ENCODE data around the gene RYR2.

Gene RYR2

GRCh38 chr1:237041795-237042525 is at the start of gene RYR2:
RYR2 (plus strand) TSS chr1:237042184; CDS start chr1:237042522, 338 bp downstream.
- DNase-seq: no peak

GRCh38 chr1:236992449-236992848 is 49.5 kb upstream of the RYR2 start:
- no peak for DNase-seq

GRCh38 chr1:236994450-236994849 is 47.5 kb upstream of the RYR2 start:
- no peak for DNase-seq

- no peak for DNase-seq
These were observed 44.6 kb upstream of the RYR2 start for GRCh38 chr1:236997361-236997760.

- DNase-seq: no peak
These were observed 44.1 kb upstream of the RYR2 start for GRCh38 chr1:236997882-236998281.

GRCh38 chr1:236998546-236998945 is 43.4 kb upstream of the RYR2 start:
- DNase-seq: no peak

GRCh38 chr1:237000191-237000590 is 41.8 kb upstream of the RYR2 start:
- DNase-seq: no peak

GRCh38 chr1:237003516-237003915 is 38.5 kb upstream of the RYR2 start:
- DNase-seq: no peak

GRCh38 chr1:237004116-237004515 is 37.9 kb upstream of the RYR2 start, which contains the start of gene MT1HL1:
MT1HL1 (minus strand) TSS chr1:237004441; CDS start chr1:237004372, 69 bp downstream.
- DNase-seq: no peak

- no peak for DNase-seq
These were observed 36.3 kb upstream of the RYR2 start for GRCh38 chr1:237005674-237006073.

- DNase-seq: no peak
These were observed 34.7 kb upstream of the RYR2 start for GRCh38 chr1:237007147-237007881.

- DNase-seq: no peak
These were observed 32.4 kb upstream of the RYR2 start for GRCh38 chr1:237009611-237010010.

GRCh38 chr1:237011432-237011831 is 30.6 kb upstream of the RYR2 start:
- no peak for DNase-seq

- DNase-seq: no peak
These were observed 29.6 kb upstream of the RYR2 start for GRCh38 chr1:237012361-237012760.

- DNase-seq: no peak
These were observed 29.1 kb upstream of the RYR2 start for GRCh38 chr1:237012788-237013383.

GRCh38 chr1:237013608-237014007 is 28.4 kb upstream of the RYR2 start:
- DNase-seq: no peak

GRCh38 chr1:237016626-237017025 is 25.4 kb upstream of the RYR2 start:
- DNase-seq: no peak

- DNase-seq: no peak
These were observed 23.1 kb upstream of the RYR2 start for GRCh38 chr1:237018896-237019295.

GRCh38 chr1:237025358-237026074 is 16.5 kb upstream of the RYR2 start:
- no peak for DNase-seq

- DNase-seq: no peak
These were observed 12.7 kb upstream of the RYR2 start for GRCh38 chr1:237029240-237029639.

GRCh38 chr1:237029850-237030535 is 12.0 kb upstream of the RYR2 start:
- DNase-seq: no peak

GRCh38 chr1:237031480-237031879 is 10.5 kb upstream of the RYR2 start:
- DNase-seq: no peak

- DNase-seq: no peak
These were observed 10.0 kb upstream of the RYR2 start for GRCh38 chr1:237032029-237032428.

Data from activated T-cell treated with anti-CD3 and anti-CD28 coated beads for 4 hours (primary cell).